ENCODE results near the gene MAGI2. TPM values are rescaled to one million over a fixed set of nuclear protein-coding genes. Genes with fewer than 3 reads are reported as not detected.
"Not testable (repeated sequence)": the region's sequence is repeated elsewhere in the genome, so short reads cannot be mapped to it uniquely, and the experiment has no call there.

Gene MAGI2
- total RNA-seq, 1 donor from 2014 or later: 10.7 TPM

GRCh38 chr7:78329001-78329655, 1124.3 kb downstream of the MAGI2 start:
- no peak overlapping the region for H3K4me3 Mint-ChIP-seq (ENCODE audit: unreplicated experiment)
- H3K36me3 Mint-ChIP-seq (ENCODE audit: unreplicated experiment): no peaks in the 10 kb centered on the region
- H3K9me3 Mint-ChIP-seq (ENCODE audit: unreplicated experiment): no peaks in the 10 kb centered on the region
- H3K27ac Mint-ChIP-seq (ENCODE audit: unreplicated experiment): no peak overlapping the region
- H3K4me1 Mint-ChIP-seq (ENCODE audit: unreplicated experiment): no peaks in the 10 kb centered on the region
- TF ChIP-seq CTCF (IDR thresholded peaks at IDR 0.05): no peak
- no peaks in the 10 kb centered on the region for H3K27me3 Mint-ChIP-seq (ENCODE audit: unreplicated experiment)
- no peak for DNase-seq (ENCODE audit: extremely low spot score, unreplicated experiment)

DNA sequence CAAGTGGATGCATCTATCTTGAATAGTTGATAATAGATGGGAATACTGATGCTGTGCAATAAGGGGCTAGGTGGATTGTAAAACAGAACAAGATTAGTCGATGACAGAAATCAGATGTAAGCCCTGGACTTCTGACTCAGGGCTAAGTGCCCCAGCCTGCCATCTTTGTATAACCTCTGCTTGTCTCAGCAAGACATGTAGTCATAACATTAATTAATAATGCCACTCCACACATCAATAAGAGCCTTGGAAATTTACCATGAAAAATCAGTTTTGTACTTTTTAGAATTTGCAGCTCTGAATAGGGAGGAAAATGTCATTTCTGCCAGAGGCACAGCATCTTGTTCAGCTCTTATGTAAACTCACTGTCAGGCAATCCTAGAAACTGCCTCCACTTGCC, 1125.7 kb downstream of the MAGI2 start:
- no peak for DNase-seq (ENCODE audit: extremely low spot score, unreplicated experiment)
- no peak overlapping the region for H3K27ac Mint-ChIP-seq (ENCODE audit: unreplicated experiment)
- TF ChIP-seq CTCF (IDR thresholded peaks at IDR 0.05): no peak
- no peaks in the 10 kb centered on the region for H3K27me3 Mint-ChIP-seq (ENCODE audit: unreplicated experiment)
- H3K9me3 Mint-ChIP-seq (ENCODE audit: unreplicated experiment): no peaks in the 10 kb centered on the region
- no peaks in the 10 kb centered on the region for H3K36me3 Mint-ChIP-seq (ENCODE audit: unreplicated experiment)
- no peak overlapping the region for H3K4me3 Mint-ChIP-seq (ENCODE audit: unreplicated experiment)
- no peaks in the 10 kb centered on the region for H3K4me1 Mint-ChIP-seq (ENCODE audit: unreplicated experiment)

DNA sequence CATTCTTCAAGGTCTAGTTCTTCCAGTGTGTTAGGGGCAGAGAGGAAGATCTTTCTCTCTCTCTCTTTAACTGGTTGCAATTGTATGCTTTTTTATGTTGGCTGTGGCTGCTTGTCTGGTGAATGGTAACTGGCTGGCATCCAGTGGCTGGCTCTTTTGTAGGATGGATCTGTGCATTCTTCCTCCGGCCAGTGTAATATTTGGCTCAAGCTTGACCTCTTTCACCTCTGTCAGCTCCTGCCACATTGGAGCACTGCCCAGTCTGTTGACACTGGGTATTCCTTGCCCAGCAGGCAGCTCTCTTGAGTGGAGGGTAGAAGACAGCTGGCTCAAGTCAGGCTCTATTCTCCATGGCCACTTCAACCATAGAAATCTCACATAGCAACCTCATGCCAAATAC, 1126.6 kb downstream of the MAGI2 start:
- H3K36me3 Mint-ChIP-seq (ENCODE audit: unreplicated experiment): no peaks in the 10 kb centered on the region
- TF ChIP-seq CTCF (IDR thresholded peaks at IDR 0.05): no peak
- H3K4me3 Mint-ChIP-seq (ENCODE audit: unreplicated experiment): no peak overlapping the region
- no peaks in the 10 kb centered on the region for H3K4me1 Mint-ChIP-seq (ENCODE audit: unreplicated experiment)
- no peaks in the 10 kb centered on the region for H3K27me3 Mint-ChIP-seq (ENCODE audit: unreplicated experiment)
- H3K9me3 Mint-ChIP-seq (ENCODE audit: unreplicated experiment): no peaks in the 10 kb centered on the region
- no peak for DNase-seq (ENCODE audit: extremely low spot score, unreplicated experiment)
- H3K27ac Mint-ChIP-seq (ENCODE audit: unreplicated experiment): no peak overlapping the region

DNA sequence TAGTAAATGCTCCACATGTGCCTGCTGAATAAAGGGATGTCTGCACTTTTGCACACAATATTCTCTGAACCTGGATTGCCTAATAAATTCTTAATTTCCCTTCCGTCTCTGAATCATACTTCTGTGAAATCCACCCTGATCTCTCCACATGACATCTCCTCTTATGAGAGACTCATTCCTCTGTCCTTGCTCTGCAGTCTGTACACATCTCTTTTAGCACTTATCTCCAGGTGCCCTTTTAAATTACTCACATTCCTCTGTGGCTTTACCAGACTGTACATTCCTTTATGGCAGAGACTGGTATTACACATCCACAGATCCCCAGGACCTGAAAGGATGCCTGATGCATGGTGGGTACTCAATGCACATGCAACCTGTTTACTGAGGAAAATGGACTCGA, 1127.3 kb downstream of the MAGI2 start:
- Mint-ChIP-seq H3K36me3 (ENCODE audit: unreplicated experiment) (no peaks in the 10 kb centered on the region), H3K27me3 (ENCODE audit: unreplicated experiment) (no peaks in the 10 kb centered on the region), H3K9me3 (ENCODE audit: unreplicated experiment) (peaks cover under 1% of the 10 kb centered on the region), H3K4me1 (ENCODE audit: unreplicated experiment) (no peaks in the 10 kb centered on the region), H3K4me3 (ENCODE audit: unreplicated experiment) (no peak overlapping the region), H3K27ac (ENCODE audit: unreplicated experiment) (no peak overlapping the region)
- TF ChIP-seq CTCF (IDR thresholded peaks at IDR 0.05): no peak
- DNase-seq (ENCODE audit: extremely low spot score, unreplicated experiment): no peak

GRCh38 chr7:78323118-78323517, 1130.3 kb downstream of the MAGI2 start:
- no peak overlapping the region for H3K4me3 Mint-ChIP-seq (ENCODE audit: unreplicated experiment)
- H3K27me3 Mint-ChIP-seq (ENCODE audit: unreplicated experiment): peaks cover 9% of the 10 kb centered on the region
- no peaks in the 10 kb centered on the region for H3K4me1 Mint-ChIP-seq (ENCODE audit: unreplicated experiment)
- H3K27ac Mint-ChIP-seq (ENCODE audit: unreplicated experiment): no peak overlapping the region
- no peak for TF ChIP-seq CTCF (IDR thresholded peaks at IDR 0.05)
- H3K9me3 Mint-ChIP-seq (ENCODE audit: unreplicated experiment): peaks cover 8% of the 10 kb centered on the region
- DNase-seq (ENCODE audit: extremely low spot score, unreplicated experiment): no peak
- H3K36me3 Mint-ChIP-seq (ENCODE audit: unreplicated experiment): no peaks in the 10 kb centered on the region

- not testable (repeated sequence) for DNase-seq (ENCODE audit: extremely low spot score, unreplicated experiment); H3K27me3 Mint-ChIP-seq (ENCODE audit: unreplicated experiment); H3K4me3 Mint-ChIP-seq (ENCODE audit: unreplicated experiment); H3K4me1 Mint-ChIP-seq (ENCODE audit: unreplicated experiment); H3K36me3 Mint-ChIP-seq (ENCODE audit: unreplicated experiment); H3K9me3 Mint-ChIP-seq (ENCODE audit: unreplicated experiment); H3K27ac Mint-ChIP-seq (ENCODE audit: unreplicated experiment)
Measured at GRCh38 chr7:78322231-78322630, 1131.2 kb downstream of the MAGI2 start.

Data from osteocyte (in vitro differentiated cells).